ENCODE results near the gene FGD6.

FGD6 gene

DNA sequence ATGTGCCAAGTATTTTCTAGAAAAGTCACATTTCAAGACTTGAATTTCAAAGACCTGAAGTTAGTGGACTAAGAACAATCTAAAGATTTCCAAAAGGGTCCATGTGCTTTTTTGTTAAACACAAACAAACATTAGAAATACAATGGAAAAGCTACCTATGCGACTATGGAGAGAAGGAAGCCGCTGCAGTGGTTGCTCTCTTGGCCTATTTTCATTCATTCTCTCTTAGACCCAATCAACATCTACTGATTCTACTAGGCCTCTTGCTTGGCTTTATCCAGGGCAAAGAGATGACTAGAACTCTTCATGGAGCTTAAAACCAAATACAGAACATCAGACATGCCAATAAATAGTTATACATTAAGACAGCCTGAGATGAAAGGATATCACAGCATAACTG lies 9.9 kb downstream of the FGD6 start:
- Histone ChIP-seq H2BK12ac (ENCODE audit: low read length) (no peak overlapping the region), H3K9ac (ENCODE audit: low read depth, low read length, poor library complexity) (no peak overlapping the region), H2BK120ac (ENCODE audit: low read depth, low read length) (no peak overlapping the region), H4K8ac (ENCODE audit: low read depth, low read length) (no peak overlapping the region), H2AK5ac (ENCODE audit: low read depth, low read length) (no peak overlapping the region), H3K27ac (replicated peaks; ENCODE audit: low read length) (no peak overlapping the region), H4K91ac (ENCODE audit: low read depth, low read length, poor library complexity) (no peak overlapping the region), H2AFZ (ENCODE audit: low read length) (no peak overlapping the region), H2BK15ac (ENCODE audit: low read length) (no peak overlapping the region), H3K4me2 (ENCODE audit: insufficient read depth, low read length, poor library complexity, severe bottlenecking) (no peak overlapping the region), H3K14ac (ENCODE audit: low read length) (no peak overlapping the region), H2BK5ac (ENCODE audit: low read length) (no peak overlapping the region), H3K9me3 (replicated peaks in 1 of 2; ENCODE audit: control insufficient read depth in 2 of 2, insufficient read depth in 1 of 2, low read depth in 1 of 2, low read length in 2 of 2) (no peaks in the 10 kb centered on the region), H3K79me1 (ENCODE audit: low read depth, low read length) (no peaks in the 10 kb centered on the region), H3K4ac (ENCODE audit: low read length) (no peak overlapping the region), H3K27me3 (ENCODE audit: control insufficient read depth in 3 of 3, insufficient read depth in 3 of 3, low read depth in 1 of 3, low read length in 3 of 3) (no peaks in the 10 kb centered on the region), H3K18ac (ENCODE audit: low read length) (no peak overlapping the region), H3K36me3 (replicated peaks in 1 of 2; ENCODE audit: control insufficient read depth in 2 of 2, insufficient read depth in 2 of 2, low read length in 2 of 2) (peaks cover 3 to 60% of the 10 kb centered on the region in 2 donors), H3K4me1 (ENCODE audit: control insufficient read depth in 2 of 2, insufficient read depth in 1 of 2, low read depth in 1 of 2, low read length in 2 of 2) (peaks cover 14 to 15% of the 10 kb centered on the region in 2 donors), H3K4me3 (ENCODE audit: low read length in 2 of 2) (no peak overlapping the region), H3K23ac (ENCODE audit: low read depth, low read length, poor library complexity) (no peak overlapping the region)
- WGBS, 2 donors (ENCODE audit: extremely low coverage in 2 of 2, insufficient read length in 2 of 2, insufficient replicate concordance in 1 of 2), result no CpG with 5 or more reads among the region's 2 CpGs
- DNase-seq (ENCODE audit: low spot score), result no peak

DNA sequence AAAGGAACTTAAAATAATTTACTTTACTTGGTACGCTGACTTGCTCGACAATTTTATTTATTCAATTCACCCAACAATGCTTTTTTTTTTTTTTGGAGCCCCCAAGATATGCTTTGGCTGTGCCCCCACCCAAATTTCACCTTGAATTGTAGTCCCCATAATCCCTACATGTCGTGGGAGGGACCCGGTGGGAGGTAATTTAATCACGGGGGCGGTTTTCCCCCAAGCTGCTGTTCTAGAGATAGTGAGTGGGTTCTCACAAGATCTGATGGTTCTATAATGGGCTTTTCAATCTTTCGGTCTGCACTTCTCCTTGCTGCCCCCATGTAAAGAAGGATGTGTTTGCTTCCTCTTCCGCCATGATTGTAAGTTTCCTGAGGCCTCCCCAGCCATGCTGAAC lies 10.4 kb downstream of the FGD6 start:
- Histone ChIP-seq H3K9ac (ENCODE audit: low read depth, low read length, poor library complexity) (no peak overlapping the region), H2BK12ac (ENCODE audit: low read length) (no peak overlapping the region), H3K18ac (ENCODE audit: low read length) (no peak overlapping the region), H3K79me1 (ENCODE audit: low read depth, low read length) (no peaks in the 10 kb centered on the region), H3K4ac (ENCODE audit: low read length) (no peak overlapping the region), H2BK15ac (ENCODE audit: low read length) (no peak overlapping the region), H3K36me3 (replicated peaks in 1 of 2; ENCODE audit: control insufficient read depth in 2 of 2, insufficient read depth in 2 of 2, low read length in 2 of 2) (peaks cover 3 to 60% of the 10 kb centered on the region in 2 donors), H2AK5ac (ENCODE audit: low read depth, low read length) (no peak overlapping the region), H2AFZ (ENCODE audit: low read length) (no peak overlapping the region), H3K4me1 (ENCODE audit: control insufficient read depth in 2 of 2, insufficient read depth in 1 of 2, low read depth in 1 of 2, low read length in 2 of 2) (peaks cover 14 to 15% of the 10 kb centered on the region in 2 donors), H4K91ac (ENCODE audit: low read depth, low read length, poor library complexity) (no peak overlapping the region), H3K4me2 (ENCODE audit: insufficient read depth, low read length, poor library complexity, severe bottlenecking) (no peak overlapping the region), H3K27me3 (ENCODE audit: control insufficient read depth in 3 of 3, insufficient read depth in 3 of 3, low read depth in 1 of 3, low read length in 3 of 3) (no peaks in the 10 kb centered on the region), H3K9me3 (replicated peaks in 1 of 2; ENCODE audit: control insufficient read depth in 2 of 2, insufficient read depth in 1 of 2, low read depth in 1 of 2, low read length in 2 of 2) (no peaks in the 10 kb centered on the region), H4K8ac (ENCODE audit: low read depth, low read length) (no peak overlapping the region), H3K14ac (ENCODE audit: low read length) (no peak overlapping the region), H3K27ac (replicated peaks; ENCODE audit: low read length) (no peak overlapping the region), H2BK120ac (ENCODE audit: low read depth, low read length) (no peak overlapping the region), H3K23ac (ENCODE audit: low read depth, low read length, poor library complexity) (no peak overlapping the region), H3K4me3 (ENCODE audit: low read length in 2 of 2) (no peak overlapping the region), H2BK5ac (ENCODE audit: low read length) (no peak overlapping the region)
- no peak for DNase-seq (ENCODE audit: low spot score)
- whole genome bisulfite sequencing, 2 donors (ENCODE audit: extremely low coverage in 2 of 2, insufficient read length in 2 of 2, insufficient replicate concordance in 1 of 2), result no CpG with 5 or more reads among the region's 8 CpGs

- peak overlapping the region; percentile 76 for H3K27ac ChIP-seq (replicated peaks; ENCODE audit: low read length)
Observed at GRCh38 chr12:95205685-95206084, 11.6 kb downstream of the FGD6 start.

DNA sequence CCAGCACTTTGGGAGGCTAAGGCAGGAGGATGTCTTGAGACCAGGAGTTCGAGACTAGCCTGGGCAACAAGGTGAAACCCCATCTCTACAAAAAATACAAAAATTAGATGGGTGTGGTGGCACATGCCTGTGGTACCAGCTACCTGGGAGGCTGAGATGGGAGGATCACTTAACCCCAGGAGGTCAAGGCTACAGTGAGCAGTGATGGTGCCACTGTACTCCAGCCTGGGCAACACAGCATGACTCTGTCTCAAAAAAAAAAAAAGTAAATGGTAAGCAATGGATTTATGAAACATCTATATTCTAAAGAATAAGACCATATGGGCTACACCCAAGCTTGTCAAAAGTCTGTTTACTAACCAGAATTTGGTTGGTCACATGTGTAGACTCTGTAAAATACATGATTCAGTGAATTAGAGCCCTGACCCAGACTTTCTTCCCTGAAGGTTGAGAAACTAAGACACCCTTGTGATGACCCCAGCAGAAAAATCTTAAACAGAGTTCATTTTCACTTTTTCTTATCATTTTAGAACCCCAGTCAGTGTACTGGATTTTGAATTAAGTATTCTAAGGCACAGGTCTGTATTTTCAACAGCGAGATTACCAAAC lies 12.1 kb downstream of the FGD6 start:
- H3K18ac ChIP-seq (ENCODE audit: low read length), result no peak overlapping the region
- peaks cover 14 to 15% of the 10 kb centered on the region in 2 donors for H3K4me1 ChIP-seq (ENCODE audit: control insufficient read depth in 2 of 2, insufficient read depth in 1 of 2, low read depth in 1 of 2, low read length in 2 of 2)
- no peak overlapping the region for H4K91ac ChIP-seq (ENCODE audit: low read depth, low read length, poor library complexity)
- H3K4ac ChIP-seq (ENCODE audit: low read length), result no peak overlapping the region
- no peaks in the 10 kb centered on the region for H3K79me1 ChIP-seq (ENCODE audit: low read depth, low read length)
- no peak overlapping the region for H3K9ac ChIP-seq (ENCODE audit: low read depth, low read length, poor library complexity)
- peaks cover 3 to 51% of the 10 kb centered on the region in 2 donors for H3K36me3 ChIP-seq (replicated peaks in 1 of 2; ENCODE audit: control insufficient read depth in 2 of 2, insufficient read depth in 2 of 2, low read length in 2 of 2)
- H2AFZ ChIP-seq (ENCODE audit: low read length), result no peak overlapping the region
- no peak overlapping the region for H2BK15ac ChIP-seq (ENCODE audit: low read length)
- no peak overlapping the region for H3K14ac ChIP-seq (ENCODE audit: low read length)
- no peak overlapping the region for H2BK5ac ChIP-seq (ENCODE audit: low read length)
- no peaks in the 10 kb centered on the region for H3K27me3 ChIP-seq (ENCODE audit: control insufficient read depth in 3 of 3, insufficient read depth in 3 of 3, low read depth in 1 of 3, low read length in 3 of 3)
- no peak overlapping the region for H3K4me3 ChIP-seq (ENCODE audit: low read length in 2 of 2)
- H2BK12ac ChIP-seq (ENCODE audit: low read length), result no peak overlapping the region
- no peak overlapping the region for H4K8ac ChIP-seq (ENCODE audit: low read depth, low read length)
- no peak overlapping the region for H3K4me2 ChIP-seq (ENCODE audit: insufficient read depth, low read length, poor library complexity, severe bottlenecking)
- no peak for DNase-seq (ENCODE audit: low spot score)
- no peak overlapping the region for H3K23ac ChIP-seq (ENCODE audit: low read depth, low read length, poor library complexity)
- no CpG with 5 or more reads among the region's 2 CpGs for WGBS, 2 donors (ENCODE audit: extremely low coverage in 2 of 2, insufficient read length in 2 of 2, insufficient replicate concordance in 1 of 2)
- H3K9me3 ChIP-seq (replicated peaks in 1 of 2; ENCODE audit: control insufficient read depth in 2 of 2, insufficient read depth in 1 of 2, low read depth in 1 of 2, low read length in 2 of 2), result no peaks in the 10 kb centered on the region
- H3K27ac ChIP-seq (replicated peaks; ENCODE audit: low read length), result no peak overlapping the region
- no peak overlapping the region for H2BK120ac ChIP-seq (ENCODE audit: low read depth, low read length)
- H2AK5ac ChIP-seq (ENCODE audit: low read depth, low read length), result no peak overlapping the region

More at GRCh38 chr12:95205685-95206084, 11.6 kb downstream of the FGD6 start:
- no peak overlapping the region for H3K23ac ChIP-seq (ENCODE audit: low read depth, low read length, poor library complexity)
- no peak overlapping the region for H3K14ac ChIP-seq (ENCODE audit: low read length)
- no peaks in the 10 kb centered on the region for H3K27me3 ChIP-seq (ENCODE audit: control insufficient read depth in 3 of 3, insufficient read depth in 3 of 3, low read depth in 1 of 3, low read length in 3 of 3)
- peak; percentile 32 for DNase-seq (ENCODE audit: low spot score)
- H3K36me3 ChIP-seq (replicated peaks in 1 of 2; ENCODE audit: control insufficient read depth in 2 of 2, insufficient read depth in 2 of 2, low read length in 2 of 2), result peaks cover 3 to 57% of the 10 kb centered on the region in 2 donors
- no peak overlapping the region for H2BK15ac ChIP-seq (ENCODE audit: low read length)
- no peak overlapping the region for H2BK120ac ChIP-seq (ENCODE audit: low read depth, low read length)
- peak overlapping the region; percentile 28 for H3K4me2 ChIP-seq (ENCODE audit: insufficient read depth, low read length, poor library complexity, severe bottlenecking)
- peaks cover 14 to 15% of the 10 kb centered on the region in 2 donors for H3K4me1 ChIP-seq (ENCODE audit: control insufficient read depth in 2 of 2, insufficient read depth in 1 of 2, low read depth in 1 of 2, low read length in 2 of 2)
- no peaks in the 10 kb centered on the region for H3K9me3 ChIP-seq (replicated peaks in 1 of 2; ENCODE audit: control insufficient read depth in 2 of 2, insufficient read depth in 1 of 2, low read depth in 1 of 2, low read length in 2 of 2)
- H3K18ac ChIP-seq (ENCODE audit: low read length), result no peak overlapping the region
- no peak overlapping the region for H2AFZ ChIP-seq (ENCODE audit: low read length)
- no peak overlapping the region for H2AK5ac ChIP-seq (ENCODE audit: low read depth, low read length)
- no CpG with 5 or more reads among the region's 4 CpGs for WGBS, 2 donors (ENCODE audit: extremely low coverage in 2 of 2, insufficient read length in 2 of 2, insufficient replicate concordance in 1 of 2)
- no peak overlapping the region for H4K91ac ChIP-seq (ENCODE audit: low read depth, low read length, poor library complexity)
- H3K4me3 ChIP-seq (ENCODE audit: low read length in 2 of 2), result no peak overlapping the region
- no peaks in the 10 kb centered on the region for H3K79me1 ChIP-seq (ENCODE audit: low read depth, low read length)
- H2BK5ac ChIP-seq (ENCODE audit: low read length), result no peak overlapping the region
- no peak overlapping the region for H2BK12ac ChIP-seq (ENCODE audit: low read length)
- no peak overlapping the region for H4K8ac ChIP-seq (ENCODE audit: low read depth, low read length)
- H3K9ac ChIP-seq (ENCODE audit: low read depth, low read length, poor library complexity), result no peak overlapping the region
- no peak overlapping the region for H3K4ac ChIP-seq (ENCODE audit: low read length)

Measured in neuronal stem cell (in vitro differentiated cells).